Renal cortex interstitium (tissue), 11 donors: Measurements from ENCODE around the gene LRRTM3. TPM values are rescaled to one million over a fixed set of nuclear protein-coding genes. Genes with fewer than 3 reads are reported as not detected.

Experiments used
- DNase-seq, 11 donors: peaks; one replicate each; pipeline ENCODE4 v3.0.0-alpha.2; 2013; ENCODE audit warnings: low read depth in 9 of 11, low spot score in 4 of 11; ENCODE audit errors: extremely low read depth in 1 of 11
- polyA plus RNA-seq, 3 donors: library from polyadenylated mRNA; unstranded; fragments of 120-200 nt; gene quantifications; one replicate each; pipeline ENCODE4 v1.2.1, GENCODE V29; 2013; ENCODE audit not compliant: insufficient read length in 3 of 3

The LRRTM3 gene
- polyA plus RNA-seq, 3 donors, result 3.9 to 6.2 (median 5.0) TPM

GRCh38 chr10:66996996-66997395 is 71.2 kb downstream of the LRRTM3 start:
- no peak for DNase-seq

- no peak for DNase-seq
Observed at GRCh38 chr10:66999762-67000545, 74.1 kb downstream of the LRRTM3 start.

- DNase-seq, result no peak
Observed at GRCh38 chr10:67004690-67005089, 78.9 kb downstream of the LRRTM3 start.

GRCh38 chr10:67005981-67006380 is 80.1 kb downstream of the LRRTM3 start:
- DNase-seq, result no peak

- no peak for DNase-seq
Observed at GRCh38 chr10:67011480-67011879, 85.6 kb downstream of the LRRTM3 start.

GRCh38 chr10:67011981-67012380 is 86.1 kb downstream of the LRRTM3 start:
- no peak for DNase-seq

GRCh38 chr10:67015225-67015624 is 89.4 kb downstream of the LRRTM3 start:
- DNase-seq, result no peak

GRCh38 chr10:67017218-67017617 is 91.4 kb downstream of the LRRTM3 start:
- DNase-seq, result no peak

- DNase-seq, result no peak
Observed at GRCh38 chr10:67022099-67022498, 96.3 kb downstream of the LRRTM3 start.

GRCh38 chr10:67033878-67034277 is 108.0 kb downstream of the LRRTM3 start:
- no peak for DNase-seq

- DNase-seq, result no peak
Observed at GRCh38 chr10:67036808-67037207, 111.0 kb downstream of the LRRTM3 start.

GRCh38 chr10:67043041-67043440 is 117.2 kb downstream of the LRRTM3 start:
- no peak for DNase-seq

- DNase-seq, result no peak
Observed at GRCh38 chr10:67045404-67045803, 119.6 kb downstream of the LRRTM3 start.

GRCh38 chr10:67046507-67046906 is 120.7 kb downstream of the LRRTM3 start:
- no peak for DNase-seq

GRCh38 chr10:67049988-67050387 is 124.2 kb downstream of the LRRTM3 start:
- DNase-seq, result no peak

GRCh38 chr10:67050415-67050814 is 124.6 kb downstream of the LRRTM3 start:
- DNase-seq, result no peak

GRCh38 chr10:67072654-67073053 is 146.8 kb downstream of the LRRTM3 start:
- DNase-seq, result no peak

GRCh38 chr10:67075491-67075971 is 149.7 kb downstream of the LRRTM3 start:
- DNase-seq, result no peak

- DNase-seq, result no peak
Observed at GRCh38 chr10:67076144-67076543, 150.3 kb downstream of the LRRTM3 start.

GRCh38 chr10:67077376-67077775 is 151.5 kb downstream of the LRRTM3 start:
- DNase-seq, result no peak

- DNase-seq, result no peak
Observed at GRCh38 chr10:67079126-67079525, 153.3 kb downstream of the LRRTM3 start.
